Dendritic cell treated with granulocyte-macrophage colony-stimulating factor and Interleukin-4, amounts not matched to agents 40 ng/mL and 50 ng/mL, for 4 days (primary cell): ENCODE data around the gene ZNG1B.
"Not testable (repeated sequence)": the region's sequence is repeated elsewhere in the genome, so short reads cannot be mapped to it uniquely, and the experiment has no call there.

Source experiments
- H3K27ac Mint-ChIP-seq: one replicate; pipeline ENCODE4 v1.8.0; 2022; ENCODE audit warnings: mild to moderate bottlenecking, mixed read lengths
- H3K27me3 Mint-ChIP-seq: one replicate; pipeline ENCODE4 v1.8.0; 2022; ENCODE audit warnings: mild to moderate bottlenecking, mixed read lengths
- H3K36me3 Mint-ChIP-seq: one replicate; pipeline ENCODE4 v1.8.0; 2022; ENCODE audit warnings: low read depth, mixed read lengths
- H3K4me1 Mint-ChIP-seq: one replicate; pipeline ENCODE4 v1.8.0; 2022; ENCODE audit warnings: low read depth, mixed read lengths
- H3K4me3 Mint-ChIP-seq: one replicate; pipeline ENCODE4 v1.8.0; 2022; ENCODE audit warnings: mild to moderate bottlenecking, moderate library complexity, mixed read lengths
- H3K9me3 Mint-ChIP-seq: one replicate; pipeline ENCODE4 v1.8.0; 2022; ENCODE audit warnings: mixed read lengths
- intact Hi-C: fragments of 100-400 bp; cut with micrococcal nuclease; formaldehyde crosslinking; loops from one replicate; pipeline ENCODE4 v1.15.0; 2022

The ZNG1B gene

GRCh38 chr2:113517025-113517424, 79.5 kb downstream of the ZNG1B start:
- H3K27me3 Mint-ChIP-seq, result peaks cover 11% of the 10 kb centered on the region
- intact Hi-C loops, H3K4me1 Mint-ChIP-seq, H3K4me3 Mint-ChIP-seq, H3K9me3 Mint-ChIP-seq, H3K36me3 Mint-ChIP-seq, H3K27ac Mint-ChIP-seq: not testable (repeated sequence)

GRCh38 chr2:113520837-113521236, 83.3 kb downstream of the ZNG1B start:
- intact Hi-C loops, result not testable (repeated sequence)

DNA sequence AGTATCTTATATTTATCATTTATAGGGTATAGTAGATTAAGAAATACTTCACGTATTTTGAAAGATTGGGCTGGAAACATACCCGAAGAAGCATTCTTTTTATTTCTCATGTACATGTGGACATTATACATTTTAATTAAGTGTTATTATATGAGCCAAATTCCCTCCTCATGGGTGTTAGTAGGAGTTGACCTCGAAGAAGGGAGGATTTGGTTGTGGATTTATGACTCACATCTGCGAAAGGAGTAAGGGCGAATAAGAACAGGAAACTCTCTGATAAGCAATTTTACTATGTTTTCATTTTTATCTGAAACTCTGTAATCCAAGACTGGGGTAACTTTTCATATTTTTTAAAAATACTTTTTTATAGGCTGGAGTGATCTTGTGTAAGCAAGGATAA, 84.0 kb downstream of the ZNG1B start:
- H3K9me3 Mint-ChIP-seq, H3K27ac Mint-ChIP-seq, H3K27me3 Mint-ChIP-seq, H3K4me1 Mint-ChIP-seq, intact Hi-C loops, H3K4me3 Mint-ChIP-seq, H3K36me3 Mint-ChIP-seq: not testable (repeated sequence)

More at GRCh38 chr2:113520837-113521236, 83.3 kb downstream of the ZNG1B start:
- not testable (repeated sequence) for H3K4me3 Mint-ChIP-seq, H3K27ac Mint-ChIP-seq, H3K4me1 Mint-ChIP-seq, H3K9me3 Mint-ChIP-seq, H3K36me3 Mint-ChIP-seq, H3K27me3 Mint-ChIP-seq

GRCh38 chr2:113524986-113525385, 87.5 kb downstream of the ZNG1B start:
- intact Hi-C loops, H3K4me1 Mint-ChIP-seq, H3K27me3 Mint-ChIP-seq, H3K27ac Mint-ChIP-seq, H3K36me3 Mint-ChIP-seq, H3K9me3 Mint-ChIP-seq, H3K4me3 Mint-ChIP-seq: not testable (repeated sequence)

GRCh38 chr2:113527350-113528045, 90.0 kb downstream of the ZNG1B start:
- H3K9me3 Mint-ChIP-seq, H3K36me3 Mint-ChIP-seq, intact Hi-C loops, H3K27ac Mint-ChIP-seq, H3K4me1 Mint-ChIP-seq, H3K27me3 Mint-ChIP-seq, H3K4me3 Mint-ChIP-seq: not testable (repeated sequence)

GRCh38 chr2:113528126-113528525, 90.6 kb downstream of the ZNG1B start:
- intact Hi-C loops, H3K27ac Mint-ChIP-seq, H3K27me3 Mint-ChIP-seq, H3K36me3 Mint-ChIP-seq, H3K4me1 Mint-ChIP-seq, H3K9me3 Mint-ChIP-seq, H3K4me3 Mint-ChIP-seq: not testable (repeated sequence)

- H3K4me3 Mint-ChIP-seq, H3K27ac Mint-ChIP-seq, H3K36me3 Mint-ChIP-seq, H3K27me3 Mint-ChIP-seq, H3K4me1 Mint-ChIP-seq, intact Hi-C loops, H3K9me3 Mint-ChIP-seq: not testable (repeated sequence)
Measured at GRCh38 chr2:113528904-113529303, 91.4 kb downstream of the ZNG1B start.

GRCh38 chr2:113532991-113533390, 95.5 kb downstream of the ZNG1B start:
- H3K9me3 Mint-ChIP-seq, H3K4me3 Mint-ChIP-seq, H3K27me3 Mint-ChIP-seq, H3K36me3 Mint-ChIP-seq, H3K27ac Mint-ChIP-seq, intact Hi-C loops, H3K4me1 Mint-ChIP-seq: not testable (repeated sequence)

DNA sequence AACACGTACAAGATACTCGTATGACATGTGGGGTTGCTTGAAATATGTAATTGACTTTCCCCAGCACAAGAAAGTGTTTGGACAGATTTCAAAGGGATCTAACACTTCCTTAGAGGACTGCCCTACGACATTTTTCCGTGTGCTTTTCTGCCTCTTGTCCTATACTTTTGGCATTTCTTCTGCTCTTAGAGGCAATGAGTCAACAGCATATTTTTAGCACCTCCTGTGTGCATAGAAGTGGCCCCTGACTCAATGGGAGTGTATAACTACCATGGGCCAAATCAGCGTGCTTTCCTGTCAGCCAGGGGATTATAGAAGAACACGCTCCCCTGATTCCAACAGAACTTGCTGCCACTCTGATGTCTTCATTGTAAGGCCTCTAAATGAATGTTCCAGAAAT, 99.1 kb downstream of the ZNG1B start:
- H3K36me3 Mint-ChIP-seq, H3K9me3 Mint-ChIP-seq, H3K27ac Mint-ChIP-seq, H3K4me3 Mint-ChIP-seq, H3K27me3 Mint-ChIP-seq, H3K4me1 Mint-ChIP-seq, intact Hi-C loops: not testable (repeated sequence)

DNA sequence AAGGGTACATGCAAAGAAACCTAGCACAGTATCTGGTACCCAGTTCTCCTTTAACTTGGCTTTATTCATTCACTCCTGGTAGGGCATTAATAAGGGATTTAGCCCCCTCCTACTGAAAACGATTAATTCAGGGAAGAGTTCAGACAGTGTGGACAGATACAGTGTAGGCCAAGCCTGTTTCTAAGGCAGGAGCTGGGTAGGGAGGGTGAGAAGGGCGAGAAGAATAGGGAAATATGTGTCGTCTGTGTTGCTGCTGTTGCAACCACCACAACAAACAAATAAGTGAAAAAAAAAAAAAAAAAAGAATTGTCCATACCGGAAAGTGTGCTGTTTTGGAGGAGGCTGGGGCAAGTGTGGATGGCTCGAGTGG, 103.3 kb downstream of the ZNG1B start:
- Mint-ChIP-seq H3K27ac (peak overlapping the region; percentile 67), H3K4me3 (peak overlapping the region; percentile 81), H3K27me3 (peaks cover 15% of the 10 kb centered on the region)
- intact Hi-C loops, H3K36me3 Mint-ChIP-seq, H3K9me3 Mint-ChIP-seq, H3K4me1 Mint-ChIP-seq: not testable (repeated sequence)

GRCh38 chr2:113541204-113541975, 103.9 kb downstream of the ZNG1B start:
- H3K36me3 Mint-ChIP-seq, intact Hi-C loops, H3K9me3 Mint-ChIP-seq, H3K4me1 Mint-ChIP-seq: not testable (repeated sequence)
- Mint-ChIP-seq H3K27ac (peak overlapping the region; percentile 67), H3K4me3 (peak overlapping the region; percentile 81), H3K27me3 (peaks cover 15% of the 10 kb centered on the region)

GRCh38 chr2:113541976-113542485, 104.5 kb downstream of the ZNG1B start:
- H3K4me1 Mint-ChIP-seq, H3K27ac Mint-ChIP-seq, intact Hi-C loops, H3K9me3 Mint-ChIP-seq, H3K36me3 Mint-ChIP-seq: not testable (repeated sequence)
- Mint-ChIP-seq H3K4me3 (peak overlapping the region; percentile 58), H3K27me3 (peaks cover 15% of the 10 kb centered on the region)

DNA sequence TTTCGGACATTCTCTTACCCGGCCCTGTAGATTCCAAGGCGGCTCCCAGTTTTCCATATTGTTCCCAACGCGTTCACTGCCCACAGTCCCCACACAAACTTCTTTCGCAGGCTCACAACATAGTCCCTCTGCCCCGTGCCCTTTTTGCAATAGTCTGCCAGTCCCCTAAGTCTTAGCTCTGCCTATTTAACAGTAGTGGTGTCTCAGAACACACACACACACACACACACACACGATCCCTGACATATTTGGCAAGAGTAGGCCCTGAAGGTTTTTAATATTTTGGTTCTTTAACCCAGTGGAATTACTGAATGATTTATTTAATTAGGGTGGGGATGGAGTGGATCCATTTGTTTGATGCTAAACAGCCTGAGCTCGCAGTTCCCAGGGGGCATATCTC, 105.0 kb downstream of the ZNG1B start:
- intact Hi-C loops, H3K36me3 Mint-ChIP-seq, H3K4me1 Mint-ChIP-seq, H3K27ac Mint-ChIP-seq, H3K9me3 Mint-ChIP-seq: not testable (repeated sequence)
- H3K27me3 Mint-ChIP-seq, result peaks cover 15% of the 10 kb centered on the region
- peak overlapping the region; percentile 58 for H3K4me3 Mint-ChIP-seq
